Measurements from ENCODE around the gene ACP2. TPM values are rescaled to one million over a fixed set of nuclear protein-coding genes. Genes with fewer than 3 reads are reported as not detected.
A peak's percentile ranks its signal among the peaks of the same experiment; 100 is the strongest.

Gene ACP2
- total and polyA plus RNA-seq, 4 donors, result 40.3 to 94.4 (median 79.3) TPM

DNA sequence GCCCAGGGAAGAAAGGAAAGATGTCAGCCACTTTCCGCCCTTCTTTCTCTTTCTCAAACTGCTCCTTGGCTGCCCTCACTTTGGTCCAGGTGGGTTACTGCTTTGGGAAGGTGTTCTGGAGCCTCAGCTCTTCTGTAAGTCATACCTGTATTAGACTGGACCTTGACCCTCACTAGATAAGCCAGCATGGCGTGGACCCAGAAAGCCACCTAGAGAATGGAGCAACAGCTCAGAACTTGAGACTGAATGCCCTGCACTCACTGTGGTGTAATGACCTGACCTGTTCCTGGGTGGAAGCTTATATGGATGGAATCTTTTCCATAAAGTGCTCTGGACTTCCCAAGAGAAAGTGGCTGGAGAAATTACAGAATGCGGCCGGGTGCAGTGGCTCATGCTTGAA lies 15.6 kb downstream of the ACP2 start:
- Histone ChIP-seq H3K4me3 (ENCODE audit: low read depth in 1 of 3, low read length in 3 of 3) (no peak overlapping the region), H3K9me3 (ENCODE audit: control insufficient read depth in 4 of 4, low read length in 3 of 4) (no peaks in the 10 kb centered on the region), H3K4me1 (ENCODE audit: control insufficient read depth in 4 of 4, insufficient read depth in 4 of 4, low read length in 3 of 4) (peaks cover 11 to 25% (median 22%) of the 10 kb centered on the region in 4 donors), H3K9ac (ENCODE audit: low read depth in 1 of 2, low read length in 2 of 2) (no peak overlapping the region), H3K36me3 (ENCODE audit: control insufficient read depth in 4 of 4, insufficient read depth in 3 of 4, low read depth in 1 of 4, low read length in 3 of 4) (peaks cover 0 to 2% (median 0%) of the 10 kb centered on the region in 4 donors), H3K27ac (ENCODE audit: low read depth in 1 of 2, low read length in 2 of 2) (no peak overlapping the region), H3K27me3 (ENCODE audit: control insufficient read depth in 4 of 4, insufficient read depth in 4 of 4, low read length in 3 of 4) (no peaks in the 10 kb centered on the region)
- TF ChIP-seq, protein P1, sequence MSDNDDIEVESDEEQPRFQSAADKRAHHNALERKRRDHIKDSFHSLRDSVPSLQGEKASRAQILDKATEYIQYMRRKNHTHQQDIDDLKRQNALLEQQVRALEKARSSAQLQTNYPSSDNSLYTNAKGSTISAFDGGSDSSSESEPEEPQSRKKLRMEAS (IDR thresholded peaks at IDR 0.05), result no peak
- TF ChIP-seq, protein P2, sequence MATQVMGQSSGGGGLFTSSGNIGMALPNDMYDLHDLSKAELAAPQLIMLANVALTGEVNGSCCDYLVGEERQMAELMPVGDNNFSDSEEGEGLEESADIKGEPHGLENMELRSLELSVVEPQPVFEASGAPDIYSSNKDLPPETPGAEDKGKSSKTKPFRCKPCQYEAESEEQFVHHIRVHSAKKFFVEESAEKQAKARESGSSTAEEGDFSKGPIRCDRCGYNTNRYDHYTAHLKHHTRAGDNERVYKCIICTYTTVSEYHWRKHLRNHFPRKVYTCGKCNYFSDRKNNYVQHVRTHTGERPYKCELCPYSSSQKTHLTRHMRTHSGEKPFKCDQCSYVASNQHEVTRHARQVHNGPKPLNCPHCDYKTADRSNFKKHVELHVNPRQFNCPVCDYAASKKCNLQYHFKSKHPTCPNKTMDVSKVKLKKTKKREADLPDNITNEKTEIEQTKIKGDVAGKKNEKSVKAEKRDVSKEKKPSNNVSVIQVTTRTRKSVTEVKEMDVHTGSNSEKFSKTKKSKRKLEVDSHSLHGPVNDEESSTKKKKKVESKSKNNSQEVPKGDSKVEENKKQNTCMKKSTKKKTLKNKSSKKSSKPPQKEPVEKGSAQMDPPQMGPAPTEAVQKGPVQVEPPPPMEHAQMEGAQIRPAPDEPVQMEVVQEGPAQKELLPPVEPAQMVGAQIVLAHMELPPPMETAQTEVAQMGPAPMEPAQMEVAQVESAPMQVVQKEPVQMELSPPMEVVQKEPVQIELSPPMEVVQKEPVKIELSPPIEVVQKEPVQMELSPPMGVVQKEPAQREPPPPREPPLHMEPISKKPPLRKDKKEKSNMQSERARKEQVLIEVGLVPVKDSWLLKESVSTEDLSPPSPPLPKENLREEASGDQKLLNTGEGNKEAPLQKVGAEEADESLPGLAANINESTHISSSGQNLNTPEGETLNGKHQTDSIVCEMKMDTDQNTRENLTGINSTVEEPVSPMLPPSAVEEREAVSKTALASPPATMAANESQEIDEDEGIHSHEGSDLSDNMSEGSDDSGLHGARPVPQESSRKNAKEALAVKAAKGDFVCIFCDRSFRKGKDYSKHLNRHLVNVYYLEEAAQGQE (IDR thresholded peaks at IDR 0.05), result no peak
- TF ChIP-seq HNF4A (conservative IDR thresholded peaks at IDR 0.05) (peak; percentile 81 to 89), SP1 (IDR thresholded peaks at IDR 0.05) (peak; percentile 66), RXRA (IDR thresholded peaks at IDR 0.05) (peak; percentile 70 to 77), JUND (IDR thresholded peaks at IDR 0.05) (peak in 1 of 2 donors; percentile 22), HNF4G (IDR thresholded peaks at IDR 0.05) (peak; percentile 75), RAD21 (IDR thresholded peaks at IDR 0.05) (peak in 1 of 2 donors; percentile 45)
- DNase-seq (ENCODE audit: low spot score), result no peak
- 78% methylated on average over 4 of the region's 4 CpGs for WGBS

DNA sequence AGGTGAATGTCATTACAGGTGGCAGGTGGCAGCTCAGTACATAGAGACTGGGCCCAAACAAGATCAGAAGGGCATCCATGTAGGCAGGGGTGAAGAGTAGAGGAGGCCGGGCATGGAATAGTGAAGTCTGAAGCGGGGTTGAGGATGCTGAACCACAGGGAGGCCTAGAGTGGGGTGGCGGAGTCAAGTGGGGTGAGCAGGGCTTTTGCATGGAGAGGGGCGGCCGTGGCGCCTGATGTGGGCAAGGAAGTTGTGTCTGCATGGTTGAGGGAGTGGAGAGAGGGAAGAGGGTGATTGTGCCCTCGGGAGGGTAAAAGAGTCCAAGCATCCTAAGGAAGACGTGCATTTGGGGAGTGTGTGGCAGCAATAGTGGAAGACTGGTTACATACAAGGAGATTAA lies 19.5 kb downstream of the ACP2 start:
- Histone ChIP-seq H3K9me3 (ENCODE audit: control insufficient read depth in 4 of 4, low read length in 3 of 4) (no peaks in the 10 kb centered on the region), H3K4me3 (ENCODE audit: low read depth in 1 of 3, low read length in 3 of 3) (no peak overlapping the region), H3K4me1 (ENCODE audit: control insufficient read depth in 4 of 4, insufficient read depth in 4 of 4, low read length in 3 of 4) (peaks cover 9 to 14% (median 12%) of the 10 kb centered on the region in 4 donors), H3K27ac (ENCODE audit: low read depth in 1 of 2, low read length in 2 of 2) (no peak overlapping the region), H3K27me3 (ENCODE audit: control insufficient read depth in 4 of 4, insufficient read depth in 4 of 4, low read length in 3 of 4) (no peaks in the 10 kb centered on the region), H3K36me3 (ENCODE audit: control insufficient read depth in 4 of 4, insufficient read depth in 3 of 4, low read depth in 1 of 4, low read length in 3 of 4) (peaks cover 0 to 2% (median 0%) of the 10 kb centered on the region in 4 donors), H3K9ac (ENCODE audit: low read depth in 1 of 2, low read length in 2 of 2) (no peak overlapping the region)
- no peak for DNase-seq (ENCODE audit: low spot score)
- TF ChIP-seq HNF4A (conservative IDR thresholded peaks at IDR 0.05), result no peak
- no peak for TF ChIP-seq EGR1 (IDR thresholded peaks at IDR 0.05; ENCODE audit: low read depth in 2 of 2)
- no peak for TF ChIP-seq FOXA1 (IDR thresholded peaks at IDR 0.05)
- 97% methylated on average over 8 of the region's 8 CpGs for WGBS

DNA sequence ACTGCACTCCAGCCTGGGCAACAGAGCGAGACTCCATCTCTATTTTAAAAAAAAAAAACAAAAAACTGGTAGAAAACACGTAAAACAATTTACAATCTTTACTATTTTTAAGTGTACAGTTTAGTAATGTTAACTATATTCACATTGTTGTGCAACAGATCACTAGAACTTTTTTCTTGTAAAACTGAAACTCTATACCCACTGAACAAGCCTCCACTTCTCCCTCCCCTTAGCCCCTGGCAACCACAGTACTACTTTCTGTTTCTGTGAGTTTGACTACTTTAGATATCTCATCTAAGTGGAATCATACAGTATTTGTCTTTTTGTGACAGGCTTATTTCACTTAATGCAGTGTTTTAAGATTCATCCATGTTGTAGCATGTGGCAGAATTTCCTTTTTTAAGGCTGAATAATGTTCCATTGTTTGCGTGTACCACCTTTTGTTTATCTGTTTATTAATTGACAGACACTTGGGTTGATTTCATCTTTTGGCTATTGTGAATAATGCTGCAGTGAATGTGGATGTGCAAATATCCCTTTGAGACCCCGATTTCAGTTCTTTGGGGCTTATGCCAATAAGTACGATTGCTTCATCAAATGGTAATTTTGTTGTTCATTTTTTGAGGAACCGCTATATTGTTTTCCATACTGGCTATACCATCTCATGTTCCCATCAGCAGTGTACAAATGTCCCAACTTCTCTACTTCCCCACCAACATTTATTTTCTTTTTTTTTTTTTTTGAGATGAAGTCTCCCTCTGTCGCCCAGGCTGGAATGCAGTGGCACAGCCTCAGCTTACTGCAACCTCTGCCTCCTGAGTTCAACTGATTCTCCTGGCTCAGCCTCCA lies 22.8 kb downstream of the ACP2 start:
- Histone ChIP-seq H3K9ac (ENCODE audit: low read depth in 1 of 2, low read length in 2 of 2) (no peak overlapping the region), H3K4me1 (ENCODE audit: control insufficient read depth in 4 of 4, insufficient read depth in 4 of 4, low read length in 3 of 4) (no peaks in the 10 kb centered on the region), H3K27me3 (ENCODE audit: control insufficient read depth in 4 of 4, insufficient read depth in 4 of 4, low read length in 3 of 4) (no peaks in the 10 kb centered on the region), H3K27ac (ENCODE audit: low read depth in 1 of 2, low read length in 2 of 2) (no peak overlapping the region), H3K4me3 (ENCODE audit: low read depth in 1 of 3, low read length in 3 of 3) (no peak overlapping the region), H3K9me3 (ENCODE audit: control insufficient read depth in 4 of 4, low read length in 3 of 4) (no peaks in the 10 kb centered on the region), H3K36me3 (ENCODE audit: control insufficient read depth in 4 of 4, insufficient read depth in 3 of 4, low read depth in 1 of 4, low read length in 3 of 4) (peaks cover 0 to 5% (median 0%) of the 10 kb centered on the region in 4 donors)
- no peak for DNase-seq (ENCODE audit: low spot score)
- no peak for TF ChIP-seq FOXA2 (IDR thresholded peaks at IDR 0.05)
- TF ChIP-seq HNF4A (conservative IDR thresholded peaks at IDR 0.05), result no peak
- no peak for TF ChIP-seq YY1 (IDR thresholded peaks at IDR 0.05)
- TF ChIP-seq TAF1 (conservative IDR thresholded peaks at IDR 0.05), result no peak
- no peak for TF ChIP-seq EGR1 (IDR thresholded peaks at IDR 0.05; ENCODE audit: low read depth in 2 of 2)
- TF ChIP-seq, protein P3, sequence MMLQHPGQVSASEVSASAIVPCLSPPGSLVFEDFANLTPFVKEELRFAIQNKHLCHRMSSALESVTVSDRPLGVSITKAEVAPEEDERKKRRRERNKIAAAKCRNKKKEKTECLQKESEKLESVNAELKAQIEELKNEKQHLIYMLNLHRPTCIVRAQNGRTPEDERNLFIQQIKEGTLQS (IDR thresholded peaks at IDR 0.05), result no peak
- TF ChIP-seq RXRA (IDR thresholded peaks at IDR 0.05), result no peak
- no peak for TF ChIP-seq SP1 (IDR thresholded peaks at IDR 0.05)
- TF ChIP-seq, protein P1 (IDR thresholded peaks at IDR 0.05), result no peak
- TF ChIP-seq NR2F2 (IDR thresholded peaks at IDR 0.05), result no peak
- no peak for TF ChIP-seq JUND (IDR thresholded peaks at IDR 0.05)
- 92% methylated on average over 7 of the region's 7 CpGs for WGBS
